ENCODE results near the gene TMEM86A.
A peak's percentile ranks its signal among the peaks of the same experiment; 100 is the strongest.

TMEM86A gene

DNA sequence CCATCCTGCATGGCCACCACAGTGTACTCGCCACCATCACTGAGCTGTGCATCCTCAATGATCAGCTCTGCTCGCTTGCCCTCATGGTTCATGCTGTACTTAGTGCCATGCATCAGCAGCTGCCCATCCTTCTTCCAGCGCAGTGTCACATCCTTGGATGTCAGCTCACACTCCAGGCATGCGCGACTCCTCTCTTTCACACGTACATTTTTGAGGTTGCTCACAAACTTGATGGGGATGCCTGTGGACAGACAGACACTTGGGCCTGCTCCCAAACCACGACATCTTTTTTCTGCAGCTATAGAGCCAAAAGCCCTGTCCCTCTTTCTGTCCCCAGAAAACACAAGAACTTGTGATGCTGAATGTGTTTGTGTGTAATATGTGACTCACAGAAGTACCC is 16.9 kb downstream of the TMEM86A start:
- Histone ChIP-seq H3K27ac (ENCODE audit: low read depth, low read length, poor library complexity, severe bottlenecking) (no peak overlapping the region), H3K79me2 (ENCODE audit: insufficient read depth, low read length) (no peaks in the 10 kb centered on the region), H2AFZ (ENCODE audit: low read length) (no peak overlapping the region), H3K4me1 (ENCODE audit: insufficient read depth, low read length, severe bottlenecking) (no peaks in the 10 kb centered on the region), H3K9me2 (ENCODE audit: low read depth, low read length) (no peaks in the 10 kb centered on the region), H3K9ac (ENCODE audit: low read length) (no peak overlapping the region), H3K4me2 (ENCODE audit: low read length) (no peak overlapping the region), H4K20me1 (ENCODE audit: insufficient read depth, low read length) (no peaks in the 10 kb centered on the region), H3F3A (ENCODE audit: insufficient read depth, low read length) (no peaks in the 10 kb centered on the region), H3K36me3 (ENCODE audit: insufficient read depth, low read length) (no peaks in the 10 kb centered on the region), H3K4me3 (ENCODE audit: low read depth, low read length, poor library complexity, severe bottlenecking) (no peak overlapping the region), H3K9me3 (ENCODE audit: low read length) (no peaks in the 10 kb centered on the region), H3K27me3 (ENCODE audit: insufficient read depth, low read length) (no peaks in the 10 kb centered on the region)
- TF ChIP-seq, protein P1, sequence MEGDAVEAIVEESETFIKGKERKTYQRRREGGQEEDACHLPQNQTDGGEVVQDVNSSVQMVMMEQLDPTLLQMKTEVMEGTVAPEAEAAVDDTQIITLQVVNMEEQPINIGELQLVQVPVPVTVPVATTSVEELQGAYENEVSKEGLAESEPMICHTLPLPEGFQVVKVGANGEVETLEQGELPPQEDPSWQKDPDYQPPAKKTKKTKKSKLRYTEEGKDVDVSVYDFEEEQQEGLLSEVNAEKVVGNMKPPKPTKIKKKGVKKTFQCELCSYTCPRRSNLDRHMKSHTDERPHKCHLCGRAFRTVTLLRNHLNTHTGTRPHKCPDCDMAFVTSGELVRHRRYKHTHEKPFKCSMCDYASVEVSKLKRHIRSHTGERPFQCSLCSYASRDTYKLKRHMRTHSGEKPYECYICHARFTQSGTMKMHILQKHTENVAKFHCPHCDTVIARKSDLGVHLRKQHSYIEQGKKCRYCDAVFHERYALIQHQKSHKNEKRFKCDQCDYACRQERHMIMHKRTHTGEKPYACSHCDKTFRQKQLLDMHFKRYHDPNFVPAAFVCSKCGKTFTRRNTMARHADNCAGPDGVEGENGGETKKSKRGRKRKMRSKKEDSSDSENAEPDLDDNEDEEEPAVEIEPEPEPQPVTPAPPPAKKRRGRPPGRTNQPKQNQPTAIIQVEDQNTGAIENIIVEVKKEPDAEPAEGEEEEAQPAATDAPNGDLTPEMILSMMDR (IDR thresholded peaks at IDR 0.05; ENCODE audit: low read length) = no peak
- TF ChIP-seq EZH2 (IDR thresholded peaks at IDR 0.05; ENCODE audit: borderline replicate concordance, low read length) = no peak

DNA sequence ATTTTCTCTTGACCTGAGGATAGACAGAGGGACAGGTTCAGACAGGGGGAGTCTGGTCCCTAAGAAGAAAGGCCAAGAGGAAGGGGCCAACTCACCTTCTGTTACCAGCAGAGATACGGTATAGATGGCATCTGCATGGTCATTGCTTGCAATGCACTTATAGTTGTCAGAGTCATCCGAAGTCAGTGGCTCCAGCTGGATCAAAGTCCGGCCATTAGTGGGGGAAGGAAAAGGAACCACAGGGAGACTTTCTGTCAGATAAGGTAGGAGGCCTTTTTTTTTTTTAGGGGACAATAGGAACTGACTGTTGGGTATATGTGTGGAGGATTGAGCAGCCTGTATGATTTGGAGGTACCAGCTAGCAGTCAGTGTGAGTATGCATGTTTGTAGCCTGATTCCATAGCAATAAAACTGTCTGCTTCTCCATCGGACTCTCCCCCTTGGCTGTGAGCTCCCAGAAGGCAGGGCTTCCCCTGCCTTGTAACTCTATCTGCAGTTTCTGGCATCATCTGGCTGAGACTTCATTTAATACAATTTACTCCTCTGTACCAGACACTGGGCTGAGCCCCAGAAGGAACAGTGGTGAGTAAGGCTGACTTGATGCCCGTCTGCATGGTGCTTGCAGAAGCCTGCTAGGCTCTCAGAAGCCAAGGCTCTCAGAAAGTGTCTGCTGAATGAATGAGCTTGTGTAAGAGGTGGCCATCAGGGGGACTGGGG is 21.7 kb downstream of the TMEM86A start:
- no peak overlapping the region for H3K9ac ChIP-seq (ENCODE audit: low read length)
- H3K9me2 ChIP-seq (ENCODE audit: low read depth, low read length) = no peaks in the 10 kb centered on the region
- H3K4me3 ChIP-seq (ENCODE audit: low read depth, low read length, poor library complexity, severe bottlenecking) = no peak overlapping the region
- H3K27ac ChIP-seq (ENCODE audit: low read depth, low read length, poor library complexity, severe bottlenecking) = no peak overlapping the region
- H4K20me1 ChIP-seq (ENCODE audit: insufficient read depth, low read length) = no peaks in the 10 kb centered on the region
- no peak overlapping the region for H2AFZ ChIP-seq (ENCODE audit: low read length)
- no peaks in the 10 kb centered on the region for H3K27me3 ChIP-seq (ENCODE audit: insufficient read depth, low read length)
- no peaks in the 10 kb centered on the region for H3K36me3 ChIP-seq (ENCODE audit: insufficient read depth, low read length)
- no peak overlapping the region for H3K4me2 ChIP-seq (ENCODE audit: low read length)
- no peaks in the 10 kb centered on the region for H3K9me3 ChIP-seq (ENCODE audit: low read length)
- peaks cover 9% of the 10 kb centered on the region for H3K4me1 ChIP-seq (ENCODE audit: insufficient read depth, low read length, severe bottlenecking)
- no peak for TF ChIP-seq EZH2 (IDR thresholded peaks at IDR 0.05; ENCODE audit: borderline replicate concordance, low read length)
- TF ChIP-seq, protein P1 (IDR thresholded peaks at IDR 0.05; ENCODE audit: low read length) = no peak
- H3F3A ChIP-seq (ENCODE audit: insufficient read depth, low read length) = no peaks in the 10 kb centered on the region
- H3K79me2 ChIP-seq (ENCODE audit: insufficient read depth, low read length) = no peaks in the 10 kb centered on the region

DNA sequence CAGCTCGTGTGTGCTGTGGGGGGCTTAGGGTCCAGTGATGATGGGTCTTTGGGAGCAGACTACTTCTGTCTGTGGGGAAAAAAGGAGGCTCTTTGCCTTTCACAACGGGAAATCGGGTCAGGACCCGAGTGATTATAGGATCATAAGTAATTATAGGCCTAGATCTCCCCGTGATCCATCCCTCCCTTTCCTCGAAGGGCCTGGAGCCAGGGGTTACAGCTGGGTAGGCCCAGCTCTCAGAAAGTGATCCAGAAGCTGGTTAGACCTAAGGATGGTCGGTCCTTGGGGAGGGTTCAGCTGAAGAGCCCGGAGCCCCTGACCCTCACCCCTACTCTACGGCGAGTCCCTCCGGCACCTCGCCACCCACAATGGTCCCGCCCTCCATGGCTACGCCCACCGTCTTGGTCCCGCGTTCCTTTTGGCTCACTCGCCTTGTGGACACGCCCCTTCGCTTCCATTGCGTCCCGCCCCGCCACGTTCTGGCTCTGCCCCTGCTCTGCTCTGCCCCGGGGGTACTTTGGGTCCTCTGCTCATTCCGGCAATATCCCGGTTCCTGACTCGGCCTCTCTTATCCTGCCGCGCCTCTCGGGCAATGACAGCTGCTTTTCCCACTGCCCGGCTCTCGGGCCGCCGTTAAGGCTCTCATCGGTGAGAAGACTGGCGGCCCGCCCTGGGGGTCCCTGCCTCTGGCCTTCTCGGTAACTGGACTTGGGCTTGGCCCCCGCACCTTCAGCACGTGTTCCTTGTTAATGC is 22.4 kb downstream of the TMEM86A start:
- H3K4me2 ChIP-seq (ENCODE audit: low read length) = peak overlapping the region; percentile 86
- no peaks in the 10 kb centered on the region for H3K36me3 ChIP-seq (ENCODE audit: insufficient read depth, low read length)
- no peaks in the 10 kb centered on the region for H3F3A ChIP-seq (ENCODE audit: insufficient read depth, low read length)
- no peak for TF ChIP-seq EZH2 (IDR thresholded peaks at IDR 0.05; ENCODE audit: borderline replicate concordance, low read length)
- TF ChIP-seq, protein P1 (IDR thresholded peaks at IDR 0.05; ENCODE audit: low read length) = no peak
- H3K79me2 ChIP-seq (ENCODE audit: insufficient read depth, low read length) = no peaks in the 10 kb centered on the region
- no peaks in the 10 kb centered on the region for H3K9me3 ChIP-seq (ENCODE audit: low read length)
- H3K27me3 ChIP-seq (ENCODE audit: insufficient read depth, low read length) = no peaks in the 10 kb centered on the region
- H3K4me1 ChIP-seq (ENCODE audit: insufficient read depth, low read length, severe bottlenecking) = peaks cover 9% of the 10 kb centered on the region
- H2AFZ ChIP-seq (ENCODE audit: low read length) = peak overlapping the region; percentile 38; the same call in 1 of the 2 replicates
- H3K4me3 ChIP-seq (ENCODE audit: low read depth, low read length, poor library complexity, severe bottlenecking) = peak overlapping the region; percentile 66
- H3K9me2 ChIP-seq (ENCODE audit: low read depth, low read length) = no peaks in the 10 kb centered on the region
- no peak overlapping the region for H3K27ac ChIP-seq (ENCODE audit: low read depth, low read length, poor library complexity, severe bottlenecking)
- H3K9ac ChIP-seq (ENCODE audit: low read length) = peak overlapping the region; percentile 57; the same call in 1 of the 2 replicates
- H4K20me1 ChIP-seq (ENCODE audit: insufficient read depth, low read length) = no peaks in the 10 kb centered on the region
